PC-9 (cell line): ENCODE results near the gene SRGAP1. TPM values are rescaled to one million over a fixed set of nuclear protein-coding genes. Genes with fewer than 3 reads are reported as not detected.

Experiments
- BruUV-seq: library from RNA; stranded (reverse); fragments of 400-500 nt; replicated peaks from 2 replicates; lab custom pipeline; 2021; lab: Mats Ljungman, UMichigan
- CTCF ChIA-PET: fragments of 300-600 bp; sonication (Branson Sonifier 250); formaldehyde crosslinking; loops from one replicate; lab custom pipeline; 2022; ENCODE audit warnings: antibody characterized with exemption; lab: Charles Lee
- POLR2A ChIA-PET: fragments of 300-600 bp; sonication (Branson Sonifier 250); formaldehyde crosslinking; loops from one replicate; lab custom pipeline; 2022; ENCODE audit warnings: antibody characterized with exemption; ENCODE audit not compliant: unreplicated experiment; lab: Charles Lee
- DNase-seq, 2 experiments: peaks; one replicate each; pipeline versions ENCODE4 v3.0.0 to v3.0.0-alpha.2; 2015 to 2022; ENCODE audit warnings: mixed read lengths in 1 of 2
- H2AFZ ChIP-seq: fragments of 200-600 bp; sonication (generic); 2 replicates; pipeline ENCODE4 v1.8.1; 2017; ENCODE audit warnings: antibody characterized with exemption
- H3F3A ChIP-seq: fragments of 200-600 bp; sonication (generic); 2 replicates; pipeline ENCODE4 v1.8.1; 2017; ENCODE audit warnings: antibody characterized with exemption, mild to moderate bottlenecking, low read depth; ENCODE audit not compliant: insufficient read depth
- H3K27ac ChIP-seq: fragments of 200-600 bp; sonication (generic); 2 replicates; pipeline ENCODE4 v1.6.1; 2016; ENCODE audit warnings: mixed run types
- H3K27me3 ChIP-seq: fragments of 200-600 bp; sonication (generic); 2 replicates; pipeline ENCODE4 v1.6.1; 2016; ENCODE audit warnings: low read depth, mixed run types; ENCODE audit not compliant: insufficient read depth
- H3K36me3 ChIP-seq: fragments of 200-600 bp; sonication (generic); 2 replicates; pipeline ENCODE4 v1.6.1; 2016; ENCODE audit warnings: low read depth, mixed run types
- H3K4me1 ChIP-seq: fragments of 200-600 bp; sonication (generic); replicated peaks from 2 replicates; pipeline ENCODE4 v1.6.1; 2016; ENCODE audit warnings: mixed run types; ENCODE audit not compliant: insufficient read depth
- H3K4me2 ChIP-seq: fragments of 200-600 bp; sonication (generic); 2 replicates; pipeline ENCODE4 v1.6.1; 2017; ENCODE audit warnings: mixed run types
- H3K4me3 ChIP-seq: fragments of 200-600 bp; sonication (generic); 2 replicates; pipeline ENCODE4 v1.6.1; 2016; ENCODE audit warnings: mixed run types
- H3K79me2 ChIP-seq: fragments of 200-600 bp; sonication (generic); 2 replicates; pipeline ENCODE4 v1.6.1; 2017; ENCODE audit warnings: low read depth, mixed run types
- H3K9me2 ChIP-seq: fragments of 200-600 bp; sonication (generic); 2 replicates; pipeline ENCODE4 v1.8.1; 2017; ENCODE audit warnings: mild to moderate bottlenecking; ENCODE audit not compliant: insufficient read depth
- H3K9me3 ChIP-seq: fragments of 200-600 bp; sonication (generic); 2 replicates; pipeline ENCODE4 v1.8.1; 2016; ENCODE audit warnings: low read depth; ENCODE audit not compliant: insufficient read depth
- H4K20me1 ChIP-seq: fragments of 200-600 bp; sonication (generic); 2 replicates; pipeline ENCODE4 v1.8.1; 2017; ENCODE audit not compliant: insufficient read depth
- EZH2 ChIP-seq: fragments of 200-600 bp; sonication (generic); IDR thresholded peaks from 2 replicates; pipeline ENCODE4 v1.8.0; 2017; ENCODE audit warnings: antibody characterized with exemption, low read depth
- intact Hi-C: fragments of 100-400 bp; cut with micrococcal nuclease; formaldehyde crosslinking; loops from one replicate; pipeline ENCODE4 v1.10.0; 2022; ENCODE audit not compliant: unreplicated experiment
- total RNA-seq: library from RNA; stranded (reverse); gene quantifications from 2 replicates; pipeline ENCODE4 v1.2.3, GENCODE V29; 2021
- TF ChIP-seq, protein P1 (sequence below): fragments of 200-600 bp; sonication (generic); conservative IDR thresholded peaks from 2 replicates; pipeline ENCODE4 v1.6.1; 2017; ENCODE audit warnings: mixed run types, antibody characterized with exemption, mild to moderate bottlenecking, moderate library complexity

The SRGAP1 gene
- total RNA-seq, 1 experiment from 2014 or later = 24.5 TPM

DNA sequence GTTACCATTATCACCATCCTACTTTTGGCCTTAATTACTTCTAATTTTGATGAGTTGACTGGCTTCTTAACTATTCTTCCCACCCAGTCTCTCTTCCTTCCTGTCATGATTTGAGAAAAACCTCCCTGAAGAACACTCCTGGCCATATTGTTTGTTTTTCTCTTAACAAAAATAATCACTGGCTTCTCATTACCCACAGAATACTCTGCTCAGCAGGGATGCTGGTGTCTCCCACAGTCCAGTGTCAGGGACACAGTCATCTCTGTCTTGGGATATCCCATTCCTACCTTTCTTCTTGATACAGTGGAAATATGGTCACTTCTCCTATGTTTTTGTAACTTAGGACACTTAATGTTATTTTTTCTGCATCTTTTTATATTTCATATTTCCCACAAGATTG, 103.7 kb downstream of the SRGAP1 start:
- no peaks in the 10 kb centered on the region for H3K4me1 ChIP-seq
- no peak for DNase-seq
- no peak overlapping the region for H2AFZ ChIP-seq
- H3K36me3 ChIP-seq = 0 out of 2 replicates have a peak, but pooled peaks cover 6% of the 10 kb centered on the region
- no peaks in the 10 kb centered on the region for H3K9me2 ChIP-seq
- H3K79me2 ChIP-seq = peaks cover 88% of the 10 kb centered on the region
- no peak overlapping the region for H3K4me2 ChIP-seq
- no peaks in the 10 kb centered on the region for H3K27me3 ChIP-seq
- no peak overlapping the region for H3K27ac ChIP-seq
- no peak for TF ChIP-seq EZH2
- TF ChIP-seq, protein P1, sequence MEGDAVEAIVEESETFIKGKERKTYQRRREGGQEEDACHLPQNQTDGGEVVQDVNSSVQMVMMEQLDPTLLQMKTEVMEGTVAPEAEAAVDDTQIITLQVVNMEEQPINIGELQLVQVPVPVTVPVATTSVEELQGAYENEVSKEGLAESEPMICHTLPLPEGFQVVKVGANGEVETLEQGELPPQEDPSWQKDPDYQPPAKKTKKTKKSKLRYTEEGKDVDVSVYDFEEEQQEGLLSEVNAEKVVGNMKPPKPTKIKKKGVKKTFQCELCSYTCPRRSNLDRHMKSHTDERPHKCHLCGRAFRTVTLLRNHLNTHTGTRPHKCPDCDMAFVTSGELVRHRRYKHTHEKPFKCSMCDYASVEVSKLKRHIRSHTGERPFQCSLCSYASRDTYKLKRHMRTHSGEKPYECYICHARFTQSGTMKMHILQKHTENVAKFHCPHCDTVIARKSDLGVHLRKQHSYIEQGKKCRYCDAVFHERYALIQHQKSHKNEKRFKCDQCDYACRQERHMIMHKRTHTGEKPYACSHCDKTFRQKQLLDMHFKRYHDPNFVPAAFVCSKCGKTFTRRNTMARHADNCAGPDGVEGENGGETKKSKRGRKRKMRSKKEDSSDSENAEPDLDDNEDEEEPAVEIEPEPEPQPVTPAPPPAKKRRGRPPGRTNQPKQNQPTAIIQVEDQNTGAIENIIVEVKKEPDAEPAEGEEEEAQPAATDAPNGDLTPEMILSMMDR = no peak
- no peaks in the 10 kb centered on the region for H4K20me1 ChIP-seq
- CTCF ChIA-PET = no interaction called here
- POLR2A ChIA-PET = no interaction called here
- no TSS peak for BruUV-seq
- intact Hi-C loops = no loop called here
- no peak overlapping the region for H3K4me3 ChIP-seq
- 0 out of 2 replicates have a peak, but pooled peaks cover 12% of the 10 kb centered on the region for H3F3A ChIP-seq
- no peaks in the 10 kb centered on the region for H3K9me3 ChIP-seq

DNA sequence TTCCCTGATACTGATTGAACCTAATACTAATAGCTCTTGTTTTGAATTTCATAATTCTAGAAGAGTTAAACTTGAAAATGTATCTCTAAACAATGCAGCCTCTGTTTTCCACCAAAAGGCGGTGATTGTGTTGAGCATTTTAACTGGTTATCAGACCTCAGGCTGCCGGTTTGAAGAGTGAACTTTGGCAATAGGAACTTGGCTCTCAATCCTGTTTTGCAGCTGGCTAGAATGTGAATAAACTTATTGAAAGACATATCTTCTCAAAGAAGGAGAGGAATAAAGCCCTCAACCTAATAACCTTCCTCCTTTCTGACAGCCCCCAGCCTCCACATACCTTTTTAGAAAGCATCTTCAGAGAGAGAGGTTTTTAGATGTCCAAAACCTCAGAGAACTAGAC, 105.4 kb downstream of the SRGAP1 start:
- Histone ChIP-seq H3K4me2 (no peak overlapping the region), H3K9me3 (no peaks in the 10 kb centered on the region), H3K4me1 (no peaks in the 10 kb centered on the region), H3F3A (0 out of 2 replicates have a peak, but pooled peaks cover 11% of the 10 kb centered on the region), H4K20me1 (no peaks in the 10 kb centered on the region), H3K4me3 (no peak overlapping the region), H2AFZ (no peak overlapping the region), H3K27ac (no peak overlapping the region), H3K36me3 (0 out of 2 replicates have a peak, but pooled peaks cover 5% of the 10 kb centered on the region), H3K9me2 (no peaks in the 10 kb centered on the region), H3K79me2 (peaks cover 88% of the 10 kb centered on the region), H3K27me3 (no peaks in the 10 kb centered on the region)
- CTCF ChIA-PET = interaction anchor here (0.6 kb wide), 1 partner anchor 19 kb away, joined by 7 read pairs; no protein-coding TSS in a partner anchor
- POLR2A ChIA-PET = interaction anchor here (0.5 to 0.6 kb wide), 2 partner anchors 13 to 21 kb away, joined by 3 read pairs; no protein-coding TSS in a partner anchor
- no peak for DNase-seq
- TF ChIP-seq, protein P1 = no peak
- TF ChIP-seq EZH2 = no peak
- intact Hi-C loops = no loop called here
- BruUV-seq = no TSS peak

DNA sequence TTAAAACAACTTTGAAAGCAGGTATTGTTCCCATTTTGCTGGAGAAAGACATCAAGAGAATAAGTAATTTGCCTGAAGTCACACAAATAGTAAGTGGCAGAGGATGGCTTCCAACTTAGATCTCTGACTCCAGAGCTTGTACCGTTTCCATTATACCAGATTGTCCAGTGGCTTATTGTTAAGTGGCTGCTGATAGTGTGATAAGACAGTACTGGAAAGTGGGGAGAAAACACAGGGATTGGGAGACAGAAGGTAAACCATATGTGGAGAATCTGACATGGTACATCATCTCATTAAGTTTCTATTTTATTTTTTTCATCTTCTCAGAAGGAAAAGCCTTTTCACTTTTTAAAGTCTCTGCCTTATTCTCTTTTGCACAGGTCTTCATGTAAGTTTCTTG, 108.5 kb downstream of the SRGAP1 start:
- H3K27ac ChIP-seq = no peak overlapping the region
- 0 out of 2 replicates have a peak, but pooled peaks cover 5% of the 10 kb centered on the region for H3K36me3 ChIP-seq
- no TSS peak for BruUV-seq
- TF ChIP-seq EZH2 = no peak
- TF ChIP-seq, protein P1 = no peak
- no peaks in the 10 kb centered on the region for H3K4me1 ChIP-seq
- no peaks in the 10 kb centered on the region for H3K9me3 ChIP-seq
- POLR2A ChIA-PET = no interaction called here
- no peak for DNase-seq
- peaks cover 6% of the 10 kb centered on the region for H4K20me1 ChIP-seq
- no peaks in the 10 kb centered on the region for H3F3A ChIP-seq
- intact Hi-C loops = no loop called here
- peaks cover 90% of the 10 kb centered on the region for H3K79me2 ChIP-seq
- CTCF ChIA-PET = no interaction called here
- H3K4me3 ChIP-seq = no peak overlapping the region
- no peak overlapping the region for H3K4me2 ChIP-seq
- no peaks in the 10 kb centered on the region for H3K9me2 ChIP-seq
- no peaks in the 10 kb centered on the region for H3K27me3 ChIP-seq
- no peak overlapping the region for H2AFZ ChIP-seq
